ENCODE data around the gene STK17B.

- TF ChIP-seq POLR2A (IDR thresholded peaks at IDR 0.05; ENCODE audit: low read length) (no peak), PHF8 (IDR thresholded peaks at IDR 0.05; ENCODE audit: borderline replicate concordance, low read depth) (no peak), TP53 (CRISPR knock-in tag; IDR thresholded peaks at IDR 0.05) (no peak), HOXA7 (CRISPR knock-in tag; IDR thresholded peaks at IDR 0.05) (no peak), HMGXB4 (CRISPR knock-in tag; IDR thresholded peaks at IDR 0.05; ENCODE audit: borderline replicate concordance) (no peak), RFX5 (IDR thresholded peaks at IDR 0.05) (no peak), CHD2 (IDR thresholded peaks at IDR 0.05; ENCODE audit: low read length, partially characterized antibody) (no peak), KDM1A (IDR thresholded peaks at IDR 0.05; ENCODE audit: low read depth) (no peak), BHLHE40 (IDR thresholded peaks at IDR 0.05; ENCODE audit: low read depth, low read length) (no peak), MAZ (IDR thresholded peaks at IDR 0.05; ENCODE audit: borderline replicate concordance, low read depth, low read length) (no peak), NPAS2 (CRISPR knock-in tag; IDR thresholded peaks at IDR 0.05; ENCODE audit: borderline replicate concordance) (no peak)
- TF ChIP-seq, protein P1, sequence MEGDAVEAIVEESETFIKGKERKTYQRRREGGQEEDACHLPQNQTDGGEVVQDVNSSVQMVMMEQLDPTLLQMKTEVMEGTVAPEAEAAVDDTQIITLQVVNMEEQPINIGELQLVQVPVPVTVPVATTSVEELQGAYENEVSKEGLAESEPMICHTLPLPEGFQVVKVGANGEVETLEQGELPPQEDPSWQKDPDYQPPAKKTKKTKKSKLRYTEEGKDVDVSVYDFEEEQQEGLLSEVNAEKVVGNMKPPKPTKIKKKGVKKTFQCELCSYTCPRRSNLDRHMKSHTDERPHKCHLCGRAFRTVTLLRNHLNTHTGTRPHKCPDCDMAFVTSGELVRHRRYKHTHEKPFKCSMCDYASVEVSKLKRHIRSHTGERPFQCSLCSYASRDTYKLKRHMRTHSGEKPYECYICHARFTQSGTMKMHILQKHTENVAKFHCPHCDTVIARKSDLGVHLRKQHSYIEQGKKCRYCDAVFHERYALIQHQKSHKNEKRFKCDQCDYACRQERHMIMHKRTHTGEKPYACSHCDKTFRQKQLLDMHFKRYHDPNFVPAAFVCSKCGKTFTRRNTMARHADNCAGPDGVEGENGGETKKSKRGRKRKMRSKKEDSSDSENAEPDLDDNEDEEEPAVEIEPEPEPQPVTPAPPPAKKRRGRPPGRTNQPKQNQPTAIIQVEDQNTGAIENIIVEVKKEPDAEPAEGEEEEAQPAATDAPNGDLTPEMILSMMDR (IDR thresholded peaks at IDR 0.05) = no peak
- TF ChIP-seq, protein P2, sequence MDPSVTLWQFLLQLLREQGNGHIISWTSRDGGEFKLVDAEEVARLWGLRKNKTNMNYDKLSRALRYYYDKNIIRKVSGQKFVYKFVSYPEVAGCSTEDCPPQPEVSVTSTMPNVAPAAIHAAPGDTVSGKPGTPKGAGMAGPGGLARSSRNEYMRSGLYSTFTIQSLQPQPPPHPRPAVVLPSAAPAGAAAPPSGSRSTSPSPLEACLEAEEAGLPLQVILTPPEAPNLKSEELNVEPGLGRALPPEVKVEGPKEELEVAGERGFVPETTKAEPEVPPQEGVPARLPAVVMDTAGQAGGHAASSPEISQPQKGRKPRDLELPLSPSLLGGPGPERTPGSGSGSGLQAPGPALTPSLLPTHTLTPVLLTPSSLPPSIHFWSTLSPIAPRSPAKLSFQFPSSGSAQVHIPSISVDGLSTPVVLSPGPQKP (IDR thresholded peaks at IDR 0.05; ENCODE audit: low read depth, low read length) = no peak
These were observed 20.2 kb upstream of the STK17B start for GRCh38 chr2:196191541-196191940.

All from A549 (cell line).